GM23338 (cell line): ENCODE measurements around the gene ZNF565. TPM values are rescaled to one million over a fixed set of nuclear protein-coding genes. Genes with fewer than 3 reads are reported as not detected.

ENCODE experiments used
- ATAC-seq: fragments of 200-7000 bp; cut with Tn5 transposase; 3 replicates; pipeline ENCODE4 v1.9.1; 2020
- DNase-seq: peaks from one replicate; pipeline ENCODE4 v3.0.0-alpha.2; 2015; ENCODE audit warnings: low spot score
- H2AFZ ChIP-seq: fragments of 200-600 bp; sonication (generic); 2 replicates; pipeline ENCODE4 v1.8.0; 2016; ENCODE audit warnings: antibody characterized with exemption, mild to moderate bottlenecking, moderate library complexity
- H3F3A ChIP-seq: fragments of 200-600 bp; sonication (generic); replicated peaks from 2 replicates; pipeline ENCODE4 v1.8.0; 2017; ENCODE audit warnings: antibody characterized with exemption, mixed run types, low read depth
- H3K27ac ChIP-seq: fragments of 200-600 bp; sonication (generic); 2 replicates; pipeline ENCODE4 v1.6.1; 2016; ENCODE audit warnings: low read depth
- H3K27me3 ChIP-seq: fragments of 200-600 bp; sonication (generic); 2 replicates; pipeline ENCODE4 v1.8.0; 2016; ENCODE audit warnings: mild to moderate bottlenecking, mixed run types, moderate library complexity; ENCODE audit not compliant: insufficient read depth
- H3K36me3 ChIP-seq: fragments of 200-600 bp; sonication (generic); 2 replicates; pipeline ENCODE4 v1.8.0; 2016; ENCODE audit warnings: mild to moderate bottlenecking; ENCODE audit not compliant: insufficient read depth
- H3K4me1 ChIP-seq: fragments of 200-600 bp; sonication (generic); 2 replicates; pipeline ENCODE4 v1.8.0; 2016; ENCODE audit warnings: mild to moderate bottlenecking, moderate library complexity; ENCODE audit not compliant: insufficient read depth
- H3K4me2 ChIP-seq: fragments of 200-600 bp; sonication (generic); 2 replicates; pipeline ENCODE4 v1.7.1; 2017; ENCODE audit warnings: mixed run types
- H3K4me3 ChIP-seq: fragments of 200-600 bp; sonication (generic); 2 replicates; pipeline ENCODE4 v1.6.1; 2016; ENCODE audit warnings: mixed run types
- H3K79me2 ChIP-seq: fragments of 200-600 bp; sonication (generic); replicated peaks from 2 replicates; pipeline ENCODE4 v1.8.0; 2017; ENCODE audit warnings: mild to moderate bottlenecking; ENCODE audit not compliant: insufficient read depth
- H3K9me2 ChIP-seq: fragments of 200-600 bp; sonication (generic); 2 replicates; pipeline ENCODE4 v1.8.0; 2017; ENCODE audit not compliant: insufficient read depth
- H4K20me1 ChIP-seq: fragments of 200-600 bp; sonication (generic); replicated peaks from 2 replicates; pipeline ENCODE4 v1.8.0; 2017; ENCODE audit warnings: mild to moderate bottlenecking; ENCODE audit not compliant: insufficient read depth
- H3K27ac Mint-ChIP-seq: 2 replicates; pipeline ENCODE4 v1.8.0; 2020; ENCODE audit warnings: inconsistent platforms, mild to moderate bottlenecking, moderate library complexity, mixed read lengths
- H3K27me3 Mint-ChIP-seq: 3 replicates; pipeline ENCODE4 v1.8.0; 2022; ENCODE audit warnings: low read depth, mild to moderate bottlenecking, moderate library complexity, mixed read lengths, inconsistent platforms; ENCODE audit not compliant: insufficient read depth, poor library complexity
- H3K36me3 Mint-ChIP-seq: 3 replicates; pipeline ENCODE4 v1.8.0; 2021; ENCODE audit warnings: low read depth, mild to moderate bottlenecking, inconsistent platforms, moderate library complexity, mixed read lengths
- H3K4me1 Mint-ChIP-seq: 3 replicates; pipeline ENCODE4 v1.8.0; 2020; ENCODE audit warnings: mild to moderate bottlenecking, inconsistent platforms, mixed read lengths
- H3K4me3 Mint-ChIP-seq: 3 replicates; pipeline ENCODE4 v1.8.0; 2021; ENCODE audit warnings: moderate library complexity, mild to moderate bottlenecking, inconsistent platforms, mixed read lengths
- H3K9me3 Mint-ChIP-seq: 3 replicates; pipeline ENCODE4 v1.8.0; 2020; ENCODE audit warnings: moderate library complexity, mild to moderate bottlenecking, inconsistent platforms, mixed read lengths
- EZH2phosphoT487 ChIP-seq: fragments of 200-600 bp; sonication (generic); IDR thresholded peaks from one replicate; pipeline ENCODE4 v1.8.1; 2018; ENCODE audit warnings: antibody characterized with exemption; ENCODE audit not compliant: unreplicated experiment
- JUNB ChIP-seq: IDR thresholded peaks from one replicate; pipeline ENCODE4 v1.6.1; 2016; ENCODE audit warnings: antibody characterized with exemption; ENCODE audit not compliant: unreplicated experiment
- NANOG ChIP-seq: IDR thresholded peaks from 2 replicates; pipeline ENCODE4 v1.6.1; 2016; ENCODE audit warnings: antibody characterized with exemption, borderline replicate concordance
- REST ChIP-seq: IDR thresholded peaks from one replicate; pipeline ENCODE4 v1.6.1; 2018; ENCODE audit warnings: antibody characterized with exemption; ENCODE audit not compliant: unreplicated experiment
- ZNF331 ChIP-seq: fragments of 250-450 bp; sonication (Bioruptor Pico); IDR thresholded peaks from 2 replicates; pipeline ENCODE4 v1.5.0; 2020; ENCODE audit warnings: low read depth, mild to moderate bottlenecking, moderate library complexity
- ZNF462 ChIP-seq: fragments of 250-450 bp; sonication (Bioruptor Pico); IDR thresholded peaks from 2 replicates; pipeline ENCODE4 v1.5.0; 2020; ENCODE audit warnings: mild to moderate bottlenecking, moderate library complexity
- polyA plus RNA-seq: library from polyadenylated mRNA; unstranded; fragments of >200 nt; fragmentation: Nextera tagmentation; extraction: Ambion mirVana; gene quantifications from 2 replicates; pipeline ENCODE4 v1.2.1, GENCODE V29; 2016
- total RNA-seq: library from RNA; depleted of rRNA; stranded (reverse); fragments of >200 nt; shearing (Covaris generic); gene quantifications from 2 replicates; pipeline ENCODE4 v1.2.3, GENCODE V29; 2014

Gene ZNF565
- total and polyA plus RNA-seq, 2 experiments from 2014 or later = 2.4 to 3.2 TPM

- no peaks in the 10 kb centered on the region for H3K9me3 Mint-ChIP-seq
Observed at GRCh38 chr19:36136964-36137686, 77.3 kb downstream of the ZNF565 start.

More at GRCh38 chr19:36136964-36137686, 77.3 kb downstream of the ZNF565 start:
- Histone ChIP-seq H3K4me3 (no peak overlapping the region), H3K4me2 (peak overlapping the region; percentile 51; the same call in 1 of the 2 replicates), H3K27me3 (no peaks in the 10 kb centered on the region), H4K20me1 (no peaks in the 10 kb centered on the region), H2AFZ (0 out of 2 replicates have a peak overlapping the region, but pooled peaks have one; percentile 66), H3K36me3 (no peaks in the 10 kb centered on the region), H3F3A (peaks cover 6% of the 10 kb centered on the region; the same call in 1 of the 2 replicates), H3K4me1 (no peaks in the 10 kb centered on the region; the same call in 1 of the 2 replicates), H3K27ac (no peak overlapping the region), H3K9me2 (no peaks in the 10 kb centered on the region), H3K79me2 (peaks cover 5% of the 10 kb centered on the region)
- TF ChIP-seq ZNF331 (CRISPR knock-in tag) (no peak), REST (no peak), ZNF462 (CRISPR knock-in tag) (no peak), JUNB (no peak), EZH2phosphoT487 (no peak), NANOG (no peak)
- peaks cover 10% of the 10 kb centered on the region for H3K36me3 Mint-ChIP-seq
- no peak for ATAC-seq
- H3K27ac Mint-ChIP-seq = no peak overlapping the region
- no peak for DNase-seq
- no peak overlapping the region for H3K4me3 Mint-ChIP-seq
- H3K27me3 Mint-ChIP-seq = peaks cover 10% of the 10 kb centered on the region
- H3K4me1 Mint-ChIP-seq = peaks cover 14% of the 10 kb centered on the region
